NCI-H82 (cell line): Measurements from ENCODE around the gene TGM6.

ENCODE experiments used
- DNase-seq: peaks from one replicate; lab custom pipeline; 2025; lab: John Stamatoyannopoulos, UW

The TGM6 gene

GRCh38 chr20:2364044-2364443 is 16.7 kb upstream of the TGM6 start:
- DNase-seq = no peak

- DNase-seq = no peak
Observed at GRCh38 chr20:2365091-2365490, 15.6 kb upstream of the TGM6 start.

GRCh38 chr20:2365666-2366065 is 15.0 kb upstream of the TGM6 start:
- no peak for DNase-seq

- DNase-seq = no peak
Observed at GRCh38 chr20:2368621-2369020, 12.1 kb upstream of the TGM6 start.

GRCh38 chr20:2373098-2373497 is 7.6 kb upstream of the TGM6 start:
- DNase-seq = no peak

GRCh38 chr20:2374346-2375125 is 6.2 kb upstream of the TGM6 start:
- DNase-seq = no peak

- no peak for DNase-seq
Observed at GRCh38 chr20:2378893-2379292, 1.8 kb upstream of the TGM6 start.

- no peak for DNase-seq
Observed at GRCh38 chr20:2379511-2380229, 1.0 kb upstream of the TGM6 start.

- DNase-seq = no peak
Observed at GRCh38 chr20:2381303-2381702, 602 bp downstream of the TGM6 start.

GRCh38 chr20:2382833-2383232 is 2.1 kb downstream of the TGM6 start:
- DNase-seq = peak; percentile 7

GRCh38 chr20:2385026-2385425 is 4.3 kb downstream of the TGM6 start:
- no peak for DNase-seq

GRCh38 chr20:2385496-2385895 is 4.8 kb downstream of the TGM6 start:
- peak; percentile 32 for DNase-seq

GRCh38 chr20:2386516-2387179 is 5.9 kb downstream of the TGM6 start:
- DNase-seq = no peak

GRCh38 chr20:2387180-2387577 is 6.5 kb downstream of the TGM6 start:
- peak; percentile 54 for DNase-seq

- DNase-seq = no peak
Observed at GRCh38 chr20:2387580-2387979, 6.9 kb downstream of the TGM6 start.

GRCh38 chr20:2390951-2391675 is 10.4 kb downstream of the TGM6 start:
- DNase-seq = no peak

GRCh38 chr20:2394411-2395055 is 13.8 kb downstream of the TGM6 start:
- no peak for DNase-seq

- no peak for DNase-seq
Observed at GRCh38 chr20:2395136-2395535, 14.4 kb downstream of the TGM6 start.

GRCh38 chr20:2396241-2396814 is 15.6 kb downstream of the TGM6 start:
- no peak for DNase-seq

GRCh38 chr20:2397091-2397490 is 16.4 kb downstream of the TGM6 start:
- no peak for DNase-seq

- DNase-seq = peak; percentile 15
Observed at GRCh38 chr20:2397595-2398145, 17.0 kb downstream of the TGM6 start.
